Urothelium cell line (cell line): ENCODE data around the gene SF3B6.
"Not testable (repeated sequence)": the region's sequence is repeated elsewhere in the genome, so short reads cannot be mapped to it uniquely, and the experiment has no call there.

ENCODE experiments used
- DNase-seq: peaks from one replicate; pipeline ENCODE4 v3.0.0; 2011; ENCODE audit warnings: low spot score, mixed read lengths
- FAIRE-seq: peaks from 2 replicates; lab custom pipeline; 2011; peaks lifted over from hg19 to GRCh38; lab: Jason Lieb, UNC

Gene SF3B6

GRCh38 chr2:24095171-24095677 is 19.1 kb upstream of the SF3B6 start:
- DNase-seq, FAIRE-seq: not testable (repeated sequence)

GRCh38 chr2:24093270-24093669 is 17.1 kb upstream of the SF3B6 start:
- FAIRE-seq, DNase-seq: not testable (repeated sequence)

GRCh38 chr2:24088821-24089359 is 12.8 kb upstream of the SF3B6 start:
- DNase-seq, result no peak
- FAIRE-seq, result no peak

GRCh38 chr2:24087032-24087431 is 10.9 kb upstream of the SF3B6 start:
- FAIRE-seq, result no peak
- DNase-seq, result no peak

- FAIRE-seq, result no peak
- DNase-seq, result no peak
Measured at GRCh38 chr2:24086241-24086640, 10.1 kb upstream of the SF3B6 start.

GRCh38 chr2:24085200-24085489 is 9.0 kb upstream of the SF3B6 start:
- no peak for DNase-seq
- FAIRE-seq, result no peak

- peak; percentile 95 for DNase-seq
- no peak for FAIRE-seq
Measured at GRCh38 chr2:24084386-24085199, 8.5 kb upstream of the SF3B6 start, which contains the start of gene TP53I3. Gene TP53I3 (minus strand): TSS chr2:24084834. CDS start chr2:24084326, 508 bp downstream.

GRCh38 chr2:24083567-24084385 is 7.7 kb upstream of the SF3B6 start:
- FAIRE-seq, result peak; percentile 93
- peak; percentile 84 for DNase-seq

GRCh38 chr2:24082787-24083566 is 6.9 kb upstream of the SF3B6 start:
- FAIRE-seq (no peak), DNase-seq (no peak)

- FAIRE-seq, result no peak
Measured at GRCh38 chr2:24080701-24081100, 4.6 kb upstream of the SF3B6 start.

GRCh38 chr2:24077879-24078278 is 1.8 kb upstream of the SF3B6 start:
- DNase-seq, result no peak

More at GRCh38 chr2:24080701-24081100, 4.6 kb upstream of the SF3B6 start:
- no peak for DNase-seq

GRCh38 chr2:24077535-24077877 is 1.4 kb upstream of the SF3B6 start:
- no peak for FAIRE-seq
- DNase-seq, result no peak

More at GRCh38 chr2:24077879-24078278, 1.8 kb upstream of the SF3B6 start:
- FAIRE-seq, result no peak

- DNase-seq, result no peak
Measured at GRCh38 chr2:24076849-24077534, 866 bp upstream of the SF3B6 start.

GRCh38 chr2:24075259-24075658 is 867 bp downstream of the SF3B6 start:
- no peak for FAIRE-seq

More at GRCh38 chr2:24076849-24077534, 866 bp upstream of the SF3B6 start:
- FAIRE-seq, result no peak

GRCh38 chr2:24073816-24074215 is 2.3 kb downstream of the SF3B6 start:
- no peak for FAIRE-seq
- no peak for DNase-seq

More at GRCh38 chr2:24075259-24075658, 867 bp downstream of the SF3B6 start:
- no peak for DNase-seq

GRCh38 chr2:24072259-24072658 is 3.9 kb downstream of the SF3B6 start:
- FAIRE-seq (no peak), DNase-seq (no peak)

- FAIRE-seq (no peak), DNase-seq (no peak)
Measured at GRCh38 chr2:24065341-24065740, 10.8 kb downstream of the SF3B6 start.

- DNase-seq (no peak), FAIRE-seq (no peak)
Measured at GRCh38 chr2:24058564-24059271, 17.4 kb downstream of the SF3B6 start.

- DNase-seq, result no peak
- FAIRE-seq, result no peak
Measured at GRCh38 chr2:24055750-24056149, 20.4 kb downstream of the SF3B6 start.
